GM19193 (cell line): ENCODE measurements around the gene CAVIN1.

Source experiments
- POLR2A ChIP-seq: IDR thresholded peaks from 4 replicates; pipeline ENCODE4 v1.6.1; 2011; ENCODE audit not compliant: insufficient read depth, insufficient read length; ENCODE audit errors: extremely low read depth

The CAVIN1 gene

DNA sequence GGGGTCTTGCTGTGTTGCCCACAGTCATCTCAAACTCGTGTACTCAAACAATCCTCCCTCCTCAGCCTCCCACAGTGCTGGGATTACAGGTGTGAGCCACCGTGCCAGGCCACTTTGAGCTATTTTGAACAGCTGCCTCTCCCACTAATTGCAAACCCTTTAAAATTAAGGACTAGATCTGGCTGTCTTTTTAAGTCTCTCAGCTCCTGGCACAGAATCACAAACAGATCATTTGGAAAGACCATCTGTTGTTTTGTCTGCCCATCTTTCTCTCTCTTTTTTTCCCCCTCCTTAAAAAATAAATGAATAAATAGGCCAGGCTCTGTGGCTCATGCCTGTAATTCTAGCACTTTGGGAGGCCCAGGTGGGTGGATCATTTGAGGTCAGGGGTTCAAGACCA is 23.9 kb downstream of the CAVIN1 start:
- no peak for TF ChIP-seq POLR2A

DNA sequence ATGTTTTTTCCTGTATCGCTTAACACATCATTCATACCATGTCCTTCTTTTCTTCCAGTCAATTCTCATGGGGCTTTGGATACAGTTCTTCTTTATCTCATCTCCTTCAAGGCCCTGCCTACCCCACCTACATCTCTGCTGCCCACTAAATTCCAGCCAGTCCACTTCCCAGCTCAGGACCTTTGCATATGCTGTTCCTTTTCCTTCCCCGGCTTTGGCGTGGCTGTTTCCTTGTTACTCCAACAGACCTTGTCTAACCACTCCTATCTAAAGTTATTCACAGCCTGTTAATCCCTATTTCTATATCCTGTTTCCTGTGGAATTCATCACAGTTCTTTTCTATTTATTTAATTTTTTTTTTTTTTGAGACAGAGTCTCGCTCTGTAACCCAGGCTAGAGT is 28.2 kb downstream of the CAVIN1 start:
- no peak for TF ChIP-seq POLR2A

DNA sequence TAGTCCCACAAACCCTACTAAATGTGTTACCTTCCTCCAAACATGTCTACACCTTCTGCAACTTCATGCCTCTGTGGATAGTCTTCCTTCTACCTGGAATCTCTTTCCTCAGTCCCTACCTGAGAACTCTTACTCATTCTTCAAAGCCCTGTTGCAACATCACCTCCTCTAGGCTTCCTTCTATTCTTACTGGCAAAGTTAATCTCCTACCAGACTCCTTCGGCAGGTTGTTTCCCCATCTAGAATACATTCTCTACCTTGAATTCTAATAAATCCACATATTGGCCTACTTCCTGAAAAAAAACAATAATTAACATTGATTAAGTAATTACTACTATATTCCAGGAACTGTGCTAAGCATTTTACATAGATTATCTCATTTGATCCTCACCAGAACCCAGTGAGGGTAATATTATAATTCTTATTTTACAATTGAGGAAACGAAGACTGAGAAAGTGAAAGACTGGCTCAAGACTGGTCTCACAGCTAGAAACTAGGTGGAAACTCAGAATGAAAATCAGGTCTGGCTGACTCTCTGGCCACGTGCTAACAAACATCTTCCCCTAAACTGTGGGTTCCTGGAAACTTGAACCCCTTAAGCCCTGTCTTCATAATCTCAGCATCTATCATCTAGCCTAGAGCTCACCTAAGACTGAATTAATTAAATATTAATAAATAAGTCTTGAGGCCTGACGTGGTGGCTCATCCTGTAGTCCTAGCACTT is 30.2 kb downstream of the CAVIN1 start:
- TF ChIP-seq POLR2A: no peak

DNA sequence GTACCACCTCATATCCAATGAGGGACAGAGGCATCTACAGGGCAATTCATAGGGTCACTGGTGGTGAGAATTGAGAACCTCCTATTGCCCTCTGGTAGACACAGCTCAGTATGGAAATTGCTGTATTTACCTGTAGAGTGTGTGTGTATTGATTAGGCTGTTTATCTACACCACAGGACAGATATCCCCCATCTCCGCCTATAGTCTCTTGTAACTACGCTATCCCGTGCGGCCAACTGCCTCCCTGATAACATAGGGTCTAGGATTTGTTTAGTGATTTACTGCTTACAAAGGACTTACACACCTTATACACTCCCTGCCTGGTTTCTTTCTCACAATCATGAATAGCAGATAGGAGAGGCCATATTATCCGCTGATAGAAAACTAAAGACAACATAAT is 33.2 kb downstream of the CAVIN1 start:
- TF ChIP-seq POLR2A: no peak

DNA sequence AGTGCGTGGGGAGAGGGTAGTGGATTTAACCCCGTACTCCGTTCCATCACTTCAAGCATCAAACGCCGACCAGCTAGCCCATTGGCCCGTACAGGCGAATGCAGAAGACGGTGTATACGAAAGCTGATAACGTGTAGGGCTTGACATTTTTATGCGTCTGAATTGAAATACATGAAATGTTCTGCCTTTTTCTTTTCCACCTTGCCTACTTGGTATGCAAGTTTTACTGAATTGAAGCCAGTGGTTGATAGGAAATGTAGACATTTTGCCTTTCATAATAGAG is 34.0 kb downstream of the CAVIN1 start:
- TF ChIP-seq POLR2A: no peak

DNA sequence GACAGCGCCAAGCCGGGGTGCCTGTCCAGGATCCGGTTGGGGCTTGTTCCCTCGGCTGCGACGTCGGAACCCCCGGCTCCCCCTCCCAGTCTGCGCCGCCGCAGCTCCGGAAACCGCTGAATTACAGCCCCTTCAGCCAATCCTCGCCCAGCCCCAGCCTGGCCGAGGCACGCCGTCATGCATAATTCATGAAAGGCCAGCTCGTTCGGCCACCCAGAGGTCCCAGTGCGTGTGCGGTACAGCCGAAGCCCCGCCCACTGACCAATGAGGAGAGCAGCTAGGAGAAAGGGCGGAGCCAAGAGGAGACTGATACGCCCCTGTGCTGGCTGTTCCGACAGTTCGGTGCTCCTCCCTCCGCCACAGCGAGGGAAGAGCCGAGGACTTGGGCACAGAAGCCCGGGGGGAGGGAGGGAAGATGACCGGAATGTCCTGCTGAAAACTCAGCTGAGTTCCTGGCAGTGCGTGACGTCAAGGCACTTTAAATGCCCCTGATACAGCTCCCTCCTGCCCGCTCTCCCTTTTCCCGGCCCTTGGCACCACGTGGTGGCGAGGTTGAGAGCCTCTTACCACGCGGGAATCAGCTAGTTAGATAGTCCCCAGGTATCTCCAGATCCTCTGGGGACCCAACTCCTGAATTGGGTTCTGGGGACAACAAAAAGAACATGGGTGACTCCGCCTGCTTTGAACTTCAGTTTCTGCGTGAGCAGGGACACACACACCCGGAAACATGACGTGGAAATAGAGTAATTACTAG is 34.5 kb downstream of the CAVIN1 start, which contains the start of gene STAT3:
Gene STAT3, minus strand, starts transcription at position 62 of the 754 bp plus-strand sequence. CDS start 39,926 bp downstream, outside the sequence.
- peak; percentile 74 for TF ChIP-seq POLR2A

DNA sequence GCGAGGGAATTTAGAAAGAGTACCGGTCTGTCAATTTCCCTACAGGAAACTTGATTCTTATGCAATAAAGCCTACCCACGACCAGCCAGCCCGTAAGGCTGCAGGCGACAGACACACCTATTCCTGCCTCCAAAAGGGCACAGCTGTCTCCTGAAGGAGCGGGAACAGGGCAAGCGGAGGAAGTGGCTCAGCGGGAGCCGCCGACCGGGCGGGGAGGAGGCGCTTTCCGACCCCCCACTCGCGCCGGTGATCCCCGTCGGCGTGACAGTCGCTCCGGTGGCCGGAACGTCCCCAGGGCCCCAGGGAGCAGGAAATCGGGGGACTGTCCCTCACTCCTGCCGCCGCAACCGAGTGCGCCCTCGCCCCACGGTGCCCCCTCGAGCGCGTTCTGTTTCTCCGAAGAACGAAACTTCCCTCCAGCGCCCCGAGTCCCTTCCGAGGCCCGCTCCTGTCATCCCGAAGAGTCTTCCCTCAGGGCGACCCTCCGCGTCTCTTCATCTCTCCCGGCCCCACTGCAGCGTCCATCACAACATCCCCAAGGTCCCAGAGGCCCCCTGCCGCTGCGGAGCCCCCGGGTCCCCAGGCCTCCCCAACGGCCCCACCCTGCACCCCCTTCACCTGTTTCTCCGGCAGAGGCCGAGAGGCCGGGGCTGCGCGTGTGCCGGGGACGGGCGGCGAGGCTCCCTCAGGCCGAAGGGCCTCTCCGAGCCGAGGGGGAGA is 35.2 kb downstream of the CAVIN1 start:
- TF ChIP-seq POLR2A: no peak

DNA sequence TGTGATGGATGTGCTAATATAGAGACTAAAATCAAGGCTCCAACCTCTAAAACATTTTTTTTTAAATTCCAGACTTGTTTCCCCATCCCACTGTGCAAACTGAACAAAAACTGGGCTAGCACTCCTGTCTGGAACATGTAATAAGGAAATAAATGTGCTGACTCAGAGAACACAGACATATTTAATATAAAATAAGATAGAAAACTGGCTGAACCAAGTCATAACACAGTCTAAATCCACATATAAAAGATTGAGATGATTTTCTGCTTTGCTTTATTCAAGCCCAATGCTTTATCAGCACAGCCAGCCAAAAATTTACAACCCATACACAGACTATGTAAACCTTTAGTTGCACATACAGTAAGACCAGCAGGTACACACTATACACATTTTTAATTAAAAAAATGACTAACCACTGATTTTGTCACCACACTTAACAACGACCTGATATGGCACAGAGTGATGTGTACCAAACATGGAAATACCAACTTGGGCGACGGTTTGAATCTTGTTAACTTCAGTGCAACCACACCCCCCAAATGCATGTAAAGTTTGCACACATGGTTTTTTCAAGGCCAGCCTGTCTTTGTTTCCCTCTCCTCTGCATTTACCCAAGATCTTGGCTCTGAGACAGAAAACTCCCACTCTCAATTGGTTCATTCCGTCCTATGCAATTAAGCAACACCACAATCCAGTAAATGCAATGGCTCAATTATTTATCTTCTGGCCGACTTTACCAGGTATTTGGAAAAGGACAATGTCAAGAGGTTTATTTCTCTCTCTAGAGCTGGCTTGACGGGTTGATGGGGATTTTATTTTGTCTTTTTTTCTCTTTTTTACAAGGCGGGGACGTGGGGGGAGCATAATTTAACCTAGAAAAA is 36.0 kb downstream of the CAVIN1 start:
- no peak for TF ChIP-seq POLR2A

DNA sequence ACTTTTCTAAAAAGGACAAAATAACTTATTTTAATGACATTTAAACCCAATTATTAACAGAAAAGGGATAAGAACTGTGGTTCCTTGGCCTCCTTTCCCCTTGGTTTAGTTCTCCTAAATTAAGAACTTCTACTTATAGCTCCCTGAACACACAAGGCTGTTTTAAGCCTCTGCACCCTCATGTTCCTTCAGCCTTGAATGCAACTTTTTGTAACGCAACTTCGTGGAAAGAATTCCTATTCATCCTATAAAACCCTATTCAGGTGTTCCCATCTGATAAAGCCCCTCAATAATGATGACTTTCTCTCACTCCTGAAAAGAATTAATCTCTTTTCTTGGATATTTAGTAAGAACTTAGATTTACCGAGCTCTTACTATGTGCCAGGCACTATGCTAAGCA is 41.2 kb downstream of the CAVIN1 start:
- no peak for TF ChIP-seq POLR2A

DNA sequence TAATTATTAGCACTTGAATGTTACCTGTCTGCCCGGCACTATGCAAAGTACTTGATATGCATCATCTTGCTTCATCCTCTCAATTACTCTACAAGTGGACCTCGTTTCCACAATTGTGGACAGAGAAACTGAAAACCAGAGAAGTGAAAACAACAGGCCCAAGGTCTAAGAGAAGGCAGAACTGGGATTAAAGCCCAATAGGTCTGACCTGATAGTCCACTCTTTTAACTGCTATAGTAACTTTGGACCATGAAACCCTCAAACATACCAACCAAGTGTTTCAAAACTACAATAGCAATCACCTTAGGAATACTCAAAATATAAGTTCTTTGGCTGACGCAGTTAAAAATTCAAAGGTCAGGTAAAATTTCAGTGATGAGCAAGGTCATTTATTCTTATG is 42.1 kb downstream of the CAVIN1 start:
- no peak for TF ChIP-seq POLR2A

DNA sequence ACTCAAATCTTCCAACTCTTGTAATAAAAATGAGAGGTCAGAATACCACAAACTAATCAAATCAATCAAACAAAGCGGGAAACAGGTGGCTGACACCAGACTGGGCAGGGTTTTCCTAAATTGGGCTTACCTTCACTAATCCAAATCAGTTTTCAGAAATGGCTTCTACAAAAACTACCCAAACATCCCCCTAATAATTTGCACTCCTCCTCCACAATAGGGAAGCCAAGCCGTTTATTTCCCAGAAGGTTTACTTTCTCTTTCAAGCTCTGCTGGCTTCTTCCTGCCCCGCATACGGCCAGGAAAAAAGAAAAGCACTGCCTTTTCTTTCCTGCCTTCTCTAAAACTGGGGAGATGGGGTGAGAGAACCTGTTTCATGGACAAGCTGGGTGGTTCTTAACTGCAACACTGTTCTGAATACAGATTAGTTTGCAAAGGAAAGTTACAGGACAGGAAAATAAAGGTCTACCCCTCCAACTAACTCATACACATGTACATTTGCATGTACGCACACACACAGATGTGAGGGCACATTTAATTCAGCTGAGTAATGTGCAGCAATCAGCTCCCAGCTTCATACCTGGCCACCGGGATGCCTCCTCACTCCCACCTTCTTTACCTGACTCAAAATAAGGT is 44.0 kb downstream of the CAVIN1 start:
- no peak for TF ChIP-seq POLR2A

DNA sequence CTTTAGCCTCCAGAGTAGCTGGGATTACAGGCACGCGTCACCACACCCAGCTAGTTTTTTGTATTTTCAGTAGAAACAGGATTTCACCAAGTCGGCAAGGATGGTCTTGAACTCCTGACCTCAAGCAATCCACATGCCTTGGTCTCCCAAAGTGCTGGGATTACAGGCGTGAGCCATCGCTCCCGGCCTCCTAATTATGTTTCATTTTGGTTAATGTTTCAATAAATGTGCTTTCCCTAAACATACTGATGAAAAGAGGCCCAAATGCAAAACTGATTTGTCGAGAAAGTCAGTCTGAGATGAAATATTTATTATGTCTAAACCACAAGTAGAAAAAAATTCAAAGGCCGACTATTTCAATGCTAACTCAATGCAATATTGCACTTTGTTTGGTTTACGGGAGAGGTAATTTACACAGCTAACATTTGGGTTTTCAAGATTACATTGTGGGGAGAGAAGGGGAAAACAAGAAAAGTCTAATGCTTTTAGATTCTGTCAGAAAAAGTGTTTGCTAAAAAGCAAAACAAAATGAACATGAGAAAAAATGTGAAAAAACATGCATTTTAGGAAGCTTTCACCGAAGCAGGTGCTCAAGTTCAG is 44.6 kb downstream of the CAVIN1 start:
- no peak for TF ChIP-seq POLR2A

DNA sequence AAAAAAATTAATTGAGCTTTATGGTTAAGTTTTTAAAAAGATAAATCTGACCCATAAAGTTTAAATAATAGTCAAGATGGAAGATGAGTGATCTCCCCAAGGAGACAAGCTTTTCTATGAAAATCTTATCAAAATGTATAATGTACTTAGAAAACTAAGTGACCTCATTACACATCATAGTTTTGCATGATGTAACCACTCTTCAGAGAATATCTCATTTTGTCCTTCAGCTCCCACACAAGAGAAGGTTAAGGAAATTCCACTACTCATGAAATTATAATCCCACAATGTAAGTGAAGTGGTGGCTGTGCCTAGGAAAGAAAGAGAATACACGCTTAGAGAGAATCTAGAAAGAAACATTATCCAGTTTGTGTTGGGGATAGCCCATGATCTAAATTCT is 49.2 kb downstream of the CAVIN1 start:
- TF ChIP-seq POLR2A: no peak

DNA sequence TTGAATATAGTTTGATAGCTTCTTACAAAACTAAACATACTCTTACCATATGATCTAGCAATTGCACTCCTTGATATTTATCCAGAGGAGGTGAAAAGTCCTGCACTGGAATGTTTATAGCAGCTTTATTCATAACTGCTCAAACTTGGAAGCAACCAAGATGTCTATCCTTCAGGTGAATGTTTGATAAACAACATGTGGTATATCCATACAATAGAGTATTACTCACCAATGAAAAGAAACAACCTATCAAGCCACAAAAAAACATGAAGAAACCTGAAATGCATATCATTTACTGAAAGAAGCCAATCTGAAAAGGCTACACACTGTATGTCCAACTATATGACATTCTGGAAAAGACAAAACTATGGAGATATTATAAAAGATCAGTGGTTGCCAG is 50.9 kb downstream of the CAVIN1 start:
- TF ChIP-seq POLR2A: no peak

DNA sequence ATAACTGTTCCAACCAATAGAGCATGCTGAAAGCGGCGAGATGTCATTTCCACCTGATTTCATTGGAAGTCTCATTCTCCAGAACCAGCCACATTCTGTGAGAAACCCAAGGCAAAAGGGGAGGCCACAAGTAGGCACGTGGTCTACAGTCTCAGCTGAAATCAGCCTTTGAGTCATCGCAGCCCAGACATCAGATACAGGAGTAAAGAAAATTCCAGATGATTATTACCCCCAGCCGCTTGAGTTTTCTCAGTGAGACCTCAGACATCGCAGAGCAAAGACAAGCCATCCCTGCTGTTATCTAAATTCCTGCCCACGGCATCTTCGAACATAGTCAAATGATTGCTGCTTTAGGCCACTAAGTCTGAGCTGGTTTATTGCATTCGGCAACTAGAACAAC is 57.9 kb downstream of the CAVIN1 start:
- TF ChIP-seq POLR2A: no peak
